ENCODE measurements around the gene MIF4GD. TPM values are rescaled to one million over a fixed set of nuclear protein-coding genes. Genes with fewer than 3 reads are reported as not detected.

The MIF4GD gene
- total RNA-seq, 1 experiment from 2014 or later: 26.1 TPM

- no CpG with 5 or more reads among the region's 17 CpGs for WGBS (ENCODE audit: extremely low coverage, insufficient read length, low lambda C conversion rate)
- Histone ChIP-seq H3K14ac (ENCODE audit: insufficient read depth, low read length) (no peak overlapping the region), H3K4ac (ENCODE audit: low read depth, low read length) (no peak overlapping the region), H3K27ac (ENCODE audit: insufficient read length, low read depth, low read length) (no peak overlapping the region), H2BK120ac (ENCODE audit: low read depth, low read length, poor library complexity, severe bottlenecking) (no peak overlapping the region), H2BK15ac (ENCODE audit: low read depth, low read length) (no peak overlapping the region), H3T11ph (ENCODE audit: low read length) (no peak overlapping the region), H4K20me1 (ENCODE audit: control insufficient read depth, insufficient read depth, insufficient read length) (no peaks in the 10 kb centered on the region), H2BK5ac (ENCODE audit: insufficient read length, low read length) (no peak overlapping the region), H3K9ac (ENCODE audit: extremely low read depth, insufficient read length, low read length) (no peak overlapping the region), H3K79me2 (ENCODE audit: insufficient read depth, low read length) (no peaks in the 10 kb centered on the region), H2BK12ac (ENCODE audit: insufficient read length, low read depth, low read length) (no peak overlapping the region), H3K27me3 (ENCODE audit: insufficient read depth, low read length) (no peaks in the 10 kb centered on the region), H2AFZ (ENCODE audit: low read length) (no peak overlapping the region), H4K5ac (ENCODE audit: insufficient read length, low read depth, low read length) (no peak overlapping the region), H3K23ac (ENCODE audit: insufficient read length, low read depth, low read length) (no peak overlapping the region), H3K23me2 (ENCODE audit: insufficient read length, low read depth, low read length, poor library complexity, severe bottlenecking) (no peaks in the 10 kb centered on the region), H4K8ac (replicated peaks; ENCODE audit: insufficient read length, low read depth, low read length) (no peak overlapping the region), H3K18ac (ENCODE audit: insufficient read length, low read depth, low read length) (no peak overlapping the region), H3K4me2 (ENCODE audit: insufficient read depth, insufficient read length, low read length) (no peak overlapping the region), H3K79me1 (ENCODE audit: insufficient read depth, low read depth, low read length, poor library complexity, severe bottlenecking) (no peaks in the 10 kb centered on the region), H3K4me1 (ENCODE audit: insufficient read depth, low read length) (no peaks in the 10 kb centered on the region), H3K9me3 (ENCODE audit: control insufficient read depth, low read depth, low read length) (no peaks in the 10 kb centered on the region), H3K56ac (ENCODE audit: insufficient read length, low read depth, low read length) (no peak overlapping the region), H2BK20ac (ENCODE audit: low read depth, low read length, poor library complexity, severe bottlenecking) (no peak overlapping the region), H4K91ac (ENCODE audit: insufficient read length, low read depth, low read length) (no peak overlapping the region), H2AK5ac (ENCODE audit: insufficient read length, low read length) (no peak overlapping the region)
- Mint-ChIP-seq H3K27me3 (ENCODE audit: low read depth) (no peaks in the 10 kb centered on the region), H3K27ac (peak overlapping the region in 1 of 3 experiments; percentile 77; a peak in 1 of 7 replicates), H3K4me1 (no peaks in the 10 kb centered on the region), H3K4me3 (no peak overlapping the region), H3K9me3 (no peaks in the 10 kb centered on the region), H3K36me3 (ENCODE audit: insufficient read depth in 1 of 3, low read depth in 3 of 3) (no peaks in the 10 kb centered on the region; a peak in 1 of 7 replicates)
- DNase-seq: no peak
- no peak for TF ChIP-seq CTCF (conservative IDR thresholded peaks at IDR 0.05)
Measured at GRCh38 chr17:75301502-75302206, 30.6 kb upstream of the MIF4GD start.

Measured in H9 (cell line).